Glutamatergic neuron (in vitro differentiated cells): ENCODE measurements around the gene SOD1. TPM values are rescaled to one million over a fixed set of nuclear protein-coding genes. Genes with fewer than 3 reads are reported as not detected.

Experiments used
- DNase-seq: peaks from one replicate; pipeline ENCODE4 v3.0.0; 2022
- H3K27ac Mint-ChIP-seq: one replicate; pipeline ENCODE4 v1.8.0; 2020; ENCODE audit warnings: mild to moderate bottlenecking, mixed read lengths, inconsistent platforms; ENCODE audit not compliant: unreplicated experiment
- H3K27me3 Mint-ChIP-seq: one replicate; pipeline ENCODE4 v1.8.0; 2020; ENCODE audit warnings: mild to moderate bottlenecking, moderate library complexity, mixed read lengths, inconsistent platforms; ENCODE audit not compliant: unreplicated experiment
- H3K36me3 Mint-ChIP-seq: one replicate; pipeline ENCODE4 v1.8.0; 2020; ENCODE audit warnings: mild to moderate bottlenecking, mixed read lengths, inconsistent platforms; ENCODE audit not compliant: unreplicated experiment
- H3K4me1 Mint-ChIP-seq: one replicate; pipeline ENCODE4 v1.8.0; 2020; ENCODE audit warnings: mild to moderate bottlenecking, low read depth, mixed read lengths, inconsistent platforms; ENCODE audit not compliant: unreplicated experiment
- H3K4me3 Mint-ChIP-seq: one replicate; pipeline ENCODE4 v1.8.0; 2020; ENCODE audit warnings: mild to moderate bottlenecking, mixed read lengths, inconsistent platforms; ENCODE audit not compliant: unreplicated experiment
- H3K9me3 Mint-ChIP-seq: one replicate; pipeline ENCODE4 v1.8.0; 2020; ENCODE audit warnings: mild to moderate bottlenecking, moderate library complexity, mixed read lengths, inconsistent platforms; ENCODE audit not compliant: unreplicated experiment
- CTCF ChIP-seq: fragments of 200-600 bp; sonication (generic); IDR thresholded peaks from one replicate; pipeline ENCODE4 v1.5.0; 2021; ENCODE audit not compliant: partially characterized antibody, unreplicated experiment
- long read RNA-seq: library from polyadenylated mRNA; unstranded; transcript quantifications from one replicate; pipeline ENCODE4 v2.0.0, GENCODE V29; 2020; ENCODE audit not compliant: unreplicated experiment
- total RNA-seq: library from RNA; stranded (reverse); fragmentation: NEBNext Ultra II Directional; extraction: Animal tissue kit (Norgen Biotek cat#: 25700); gene quantifications from one replicate; pipeline ENCODE4 v1.2.1, GENCODE V29; 2021; ENCODE audit not compliant: unreplicated experiment

The SOD1 gene
- total RNA-seq: 93.7 TPM
- long read RNA-seq, transcript SOD1-201 (5 exons, 966 nt): major isoform, 130 of 136 reads
- long read RNA-seq, partial matches to known transcripts: 0 of 136 reads
- long read RNA-seq, other reads (novel, unspliced or antisense): 6 of 136 reads

GRCh38 chr21:31659536-31660258 lies at the start of gene SOD1:
TSS of gene SOD1 (plus strand) at chr21:31659693. CDS start at chr21:31659770, 77 bp downstream.
- TF ChIP-seq CTCF: peak; percentile 38
- peak; percentile 96 for DNase-seq
- peaks cover 7% of the 10 kb centered on the region for H3K27me3 Mint-ChIP-seq
- peaks cover 5% of the 10 kb centered on the region for H3K4me1 Mint-ChIP-seq
- H3K9me3 Mint-ChIP-seq: peaks cover 11% of the 10 kb centered on the region
- no peaks in the 10 kb centered on the region for H3K36me3 Mint-ChIP-seq
- peak within 1 kb of the TSS; percentile 99 for H3K4me3 Mint-ChIP-seq
- H3K27ac Mint-ChIP-seq: peak within 1 kb of the TSS; percentile 98

- DNase-seq: no peak
- Mint-ChIP-seq H3K36me3 (no peaks in the 10 kb centered on the region), H3K9me3 (peaks cover 8% of the 10 kb centered on the region), H3K4me1 (peaks cover 7% of the 10 kb centered on the region), H3K27me3 (no peaks in the 10 kb centered on the region), H3K27ac (no peak overlapping the region), H3K4me3 (no peak overlapping the region)
- no peak for TF ChIP-seq CTCF
Observed at GRCh38 chr21:31611445-31611844, 48.0 kb upstream of the SOD1 start.

GRCh38 chr21:31612894-31613785 lies 46.4 kb upstream of the SOD1 start:
- peaks cover 10% of the 10 kb centered on the region for H3K9me3 Mint-ChIP-seq
- no peak for TF ChIP-seq CTCF
- peak overlapping the region; percentile 29 for H3K27ac Mint-ChIP-seq
- peaks cover 7% of the 10 kb centered on the region for H3K4me1 Mint-ChIP-seq
- H3K27me3 Mint-ChIP-seq: no peaks in the 10 kb centered on the region
- no peaks in the 10 kb centered on the region for H3K36me3 Mint-ChIP-seq
- no peak for DNase-seq
- no peak overlapping the region for H3K4me3 Mint-ChIP-seq

- Mint-ChIP-seq H3K27ac (no peak overlapping the region), H3K4me3 (no peak overlapping the region), H3K9me3 (peaks cover 4% of the 10 kb centered on the region), H3K4me1 (peaks cover 1% of the 10 kb centered on the region), H3K36me3 (no peaks in the 10 kb centered on the region), H3K27me3 (no peaks in the 10 kb centered on the region)
- no peak for DNase-seq
- TF ChIP-seq CTCF: no peak
Observed at GRCh38 chr21:31614705-31615104, 44.8 kb upstream of the SOD1 start.
